ENCODE results near the gene NCKIPSD.

DNA sequence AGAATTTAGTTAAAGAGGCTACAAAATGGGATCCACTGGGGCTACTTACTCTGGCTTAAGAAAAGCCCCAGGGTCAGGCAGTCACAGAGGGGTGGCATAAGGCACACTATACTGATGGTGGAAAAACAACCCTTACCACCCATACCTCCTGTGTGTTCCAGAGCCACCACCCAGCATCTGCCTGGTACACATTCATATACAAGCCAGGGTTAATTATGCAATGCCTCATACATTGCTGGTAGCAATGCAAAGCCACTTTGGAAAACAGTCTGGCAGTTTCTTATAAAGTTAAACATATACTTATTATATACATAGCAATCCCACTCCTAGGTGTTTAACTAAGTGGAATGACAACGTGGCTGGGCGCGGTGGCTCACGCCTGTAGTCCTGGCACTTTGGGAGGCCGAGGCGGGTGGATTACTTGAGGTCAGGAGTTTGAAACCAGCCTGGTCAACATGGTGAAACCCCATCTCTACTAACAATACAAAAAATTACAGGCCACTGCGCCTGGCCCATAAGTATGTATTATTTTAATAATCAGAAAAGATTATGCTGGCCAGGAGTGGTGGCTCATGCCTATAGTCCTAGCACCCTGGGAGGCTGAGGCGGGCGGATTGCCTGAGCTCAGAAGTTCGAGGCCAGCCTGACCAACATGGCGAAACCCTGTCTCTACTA, 15.2 kb upstream of the NCKIPSD start:
- TF ChIP-seq CTCF (IDR thresholded peaks at IDR 0.05 in 4 of 5, conservative IDR thresholded peaks at IDR 0.05 in 1 of 5) = no peak
- TF ChIP-seq POLR2A (IDR thresholded peaks at IDR 0.05) = no peak
